ENCODE measurements around the gene TTC39A.
"Not testable (repeated sequence)": the region's sequence is repeated elsewhere in the genome, so short reads cannot be mapped to it uniquely, and the experiment has no call there.

- not testable (repeated sequence) for TF ChIP-seq SREBF2 (IDR thresholded peaks at IDR 0.05); CTCF (IDR thresholded peaks at IDR 0.05); CBX8 (IDR thresholded peaks at IDR 0.05); USF2 (IDR thresholded peaks at IDR 0.05); SMC3 (IDR thresholded peaks at IDR 0.05); RNF2 (IDR thresholded peaks at IDR 0.05; ENCODE audit: borderline replicate concordance, low read depth); POLR2A (IDR thresholded peaks at IDR 0.05; ENCODE audit: low read length); JUN (IDR thresholded peaks at IDR 0.05); NFE2L2 (conservative IDR thresholded peaks at IDR 0.05; ENCODE audit: low read length); MAX (IDR thresholded peaks at IDR 0.05); MYC (IDR thresholded peaks at IDR 0.05; ENCODE audit: borderline replicate concordance, low read length); EP300 (IDR thresholded peaks at IDR 0.05); CEBPB (IDR thresholded peaks at IDR 0.05)
Measured at GRCh38 chr1:51250729-51251128, 79.6 kb downstream of the TTC39A start.
